Kidney epithelial cell (primary cell): ENCODE results near the gene SLA2. TPM values are rescaled to one million over a fixed set of nuclear protein-coding genes. Genes with fewer than 3 reads are reported as not detected.

Source experiments
- DNase-seq: peaks from one replicate; pipeline ENCODE4 v3.0.0-alpha.2; 2010; ENCODE audit warnings: low read depth
- H3K27me3 ChIP-seq: 2 replicates; pipeline ENCODE4 v1.6.0; 2011; ENCODE audit warnings: low read length; ENCODE audit not compliant: control insufficient read depth, insufficient read depth
- H3K36me3 ChIP-seq: 2 replicates; pipeline ENCODE4 v1.5.1; 2011; ENCODE audit warnings: low read length; ENCODE audit not compliant: control insufficient read depth, insufficient read depth
- H3K4me3 ChIP-seq: 2 replicates; pipeline ENCODE4 v1.5.1; 2011; ENCODE audit warnings: low read depth, mild to moderate bottlenecking, control low read depth, low read length
- CTCF ChIP-seq: IDR thresholded peaks from 2 replicates; pipeline ENCODE4 v1.5.1; 2011; ENCODE audit warnings: mild to moderate bottlenecking, moderate library complexity, low read length, control low read depth, inconsistent platforms; ENCODE audit not compliant: insufficient read depth, poor library complexity, severe bottlenecking
- total RNA-seq: library from RNA; depleted of rRNA; stranded (reverse); fragments of >200 nt; gene quantifications from 2 replicates; pipeline ENCODE4 v1.2.3, GENCODE V29; 2015

SLA2 gene
- total RNA-seq, 1 donor from 2014 or later: 0.08 TPM

GRCh38 chr20:36654506-36654905, 8.5 kb upstream of the SLA2 start:
- no peak for TF ChIP-seq CTCF
- no peak for DNase-seq
- Histone ChIP-seq H3K36me3 (peaks cover 1% of the 10 kb centered on the region), H3K27me3 (no peaks in the 10 kb centered on the region), H3K4me3 (no peak overlapping the region)

DNA sequence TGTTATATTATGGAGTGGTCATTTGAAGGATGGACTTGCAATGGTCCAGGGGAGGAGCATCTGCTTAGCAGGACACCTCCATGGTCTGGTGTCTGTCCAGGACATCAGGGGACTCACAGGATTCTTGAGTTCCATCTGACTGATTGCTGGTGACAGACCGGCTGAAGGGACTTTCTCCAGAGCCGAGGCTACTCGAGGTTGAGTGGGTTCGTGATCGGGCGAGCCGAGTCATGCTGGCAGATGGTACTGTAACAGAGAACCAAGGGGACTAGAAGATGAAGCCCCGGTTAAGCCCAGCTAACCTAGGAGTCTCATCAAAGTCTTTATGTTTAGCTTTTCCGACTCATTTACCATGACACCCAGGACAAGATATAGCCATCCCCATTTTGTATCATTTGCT, 7.5 kb upstream of the SLA2 start:
- no peak for TF ChIP-seq CTCF
- Histone ChIP-seq H3K4me3 (no peak overlapping the region), H3K27me3 (no peaks in the 10 kb centered on the region), H3K36me3 (peaks cover 1% of the 10 kb centered on the region)
- no peak for DNase-seq

DNA sequence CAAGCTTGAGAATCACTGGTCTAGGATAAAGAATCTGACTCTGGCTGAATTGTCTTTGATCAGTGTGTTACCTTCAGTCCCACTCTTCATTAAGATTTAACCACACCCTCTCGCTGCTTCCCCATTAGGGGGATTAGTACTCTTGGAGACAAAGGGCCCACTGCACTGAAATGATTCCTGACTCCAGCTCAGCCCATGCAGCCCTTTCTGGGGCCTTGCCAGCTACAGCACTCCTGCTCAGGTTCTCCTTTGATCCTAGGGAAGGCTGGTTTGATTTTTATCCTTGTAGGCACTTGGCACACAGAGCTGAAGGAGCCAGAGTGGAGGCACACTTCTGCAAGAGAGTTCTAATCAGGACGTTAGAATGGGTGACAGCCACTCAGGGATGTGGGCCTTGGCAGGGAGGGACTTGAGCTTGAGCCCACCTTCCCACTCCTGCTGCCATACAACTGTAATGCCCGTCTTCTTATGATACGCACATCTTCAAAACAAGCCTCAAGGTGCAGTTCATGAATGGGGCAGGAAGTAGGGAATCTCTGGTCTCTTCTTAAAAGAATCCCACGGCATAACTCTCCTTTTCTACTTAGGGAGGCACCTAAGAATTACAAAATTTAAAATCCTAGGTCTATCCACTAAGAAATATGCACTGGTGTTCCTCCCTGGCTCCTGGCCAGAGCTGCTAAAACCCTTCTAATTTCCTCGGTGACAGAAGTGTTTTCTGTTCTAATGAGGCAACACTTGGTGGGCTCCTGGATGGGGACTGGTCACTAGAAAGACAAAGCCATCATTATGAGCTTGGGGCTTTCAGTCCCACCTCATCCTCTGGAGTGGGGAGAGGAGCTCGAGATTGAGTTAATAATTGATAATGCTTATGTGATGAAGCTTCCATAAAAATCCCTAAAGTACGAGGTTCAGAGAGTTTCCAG, 1.5 kb upstream of the SLA2 start:
- Histone ChIP-seq H3K4me3 (no peak overlapping the region), H3K36me3 (no peaks in the 10 kb centered on the region), H3K27me3 (no peaks in the 10 kb centered on the region)
- TF ChIP-seq CTCF: no peak
- DNase-seq: no peak

DNA sequence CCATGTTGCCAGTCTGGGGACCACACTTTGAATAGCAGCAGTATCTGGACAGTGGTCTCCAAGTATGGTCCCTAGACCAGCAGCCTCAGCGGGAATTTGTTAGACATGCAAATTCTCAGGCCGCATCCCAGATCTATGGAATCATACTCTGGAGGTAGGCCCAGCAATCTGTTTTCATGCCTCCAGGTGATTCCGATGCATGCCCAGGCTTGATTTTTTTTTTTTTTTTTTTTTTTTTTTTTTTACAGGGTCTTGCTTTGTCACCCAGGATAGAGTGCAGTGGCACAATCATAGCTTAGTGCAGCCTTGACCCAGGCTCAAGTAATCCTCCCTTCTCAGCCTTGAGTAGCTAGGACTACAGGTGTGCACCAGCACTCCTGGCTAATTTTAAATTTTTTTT, 682 bp upstream of the SLA2 start:
- no peak for DNase-seq
- Histone ChIP-seq H3K27me3 (no peaks in the 10 kb centered on the region), H3K4me3 (no peak overlapping the region), H3K36me3 (no peaks in the 10 kb centered on the region)
- TF ChIP-seq CTCF: no peak

DNA sequence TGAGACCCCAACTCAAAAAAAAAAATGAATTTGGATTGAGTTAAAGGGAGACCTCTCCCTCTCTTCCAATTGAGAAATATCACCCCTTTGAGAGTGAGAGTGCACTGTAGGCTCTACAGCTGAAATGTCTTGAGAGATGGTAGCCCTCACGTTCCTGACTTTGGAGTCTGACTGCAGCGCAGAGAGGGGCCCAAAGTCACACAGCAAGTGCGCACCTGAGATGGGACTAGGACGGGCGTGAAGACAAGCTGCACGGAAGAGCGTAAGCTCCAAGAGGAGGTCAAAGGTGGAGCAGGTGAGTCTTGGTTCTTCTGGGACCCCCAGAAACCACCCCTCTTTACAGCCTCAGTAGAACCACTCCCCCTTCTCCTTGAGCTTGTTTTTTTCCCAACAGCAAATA, 643 bp downstream of the SLA2 start:
- Histone ChIP-seq H3K36me3 (no peaks in the 10 kb centered on the region), H3K4me3 (no peak overlapping the region), H3K27me3 (no peaks in the 10 kb centered on the region)
- no peak for TF ChIP-seq CTCF
- no peak for DNase-seq

GRCh38 chr20:36644706-36645095, 1.3 kb downstream of the SLA2 start:
- no peak overlapping the region for H3K4me3 ChIP-seq
- H3K36me3 ChIP-seq: no peaks in the 10 kb centered on the region
- no peaks in the 10 kb centered on the region for H3K27me3 ChIP-seq
- DNase-seq: no peak
- no peak for TF ChIP-seq CTCF
